K562 (cell line): ENCODE data around the gene PBX2. TPM values are rescaled to one million over a fixed set of nuclear protein-coding genes. Genes with fewer than 3 reads are reported as not detected.

Experiments used
- ATF2 ChIP-seq: sonication (generic); formaldehyde crosslinking; IDR thresholded peaks from 2 replicates; pipeline ENCODE4 v1.8.1; 2022; ENCODE audit warnings: missing genetic modification reagents
- BACH1 ChIP-seq: fragments of 200-800 bp; sonication (Bioruptor generic); IDR thresholded peaks from 2 replicates; pipeline ENCODE4 v1.6.1; 2016; ENCODE audit warnings: missing genetic modification characterization, missing compliant biosample characterization
- BRD4 ChIP-seq: fragments of 200-600 bp; sonication (generic); IDR thresholded peaks from 2 replicates; pipeline ENCODE4 v1.6.1; 2017; ENCODE audit warnings: inconsistent platforms
- CBFA2T3 ChIP-seq: fragments of 450-650 bp; IDR thresholded peaks from 2 replicates; pipeline ENCODE4 v1.6.1; 2017
- FOXA1 ChIP-seq: fragments of 450-650 bp; IDR thresholded peaks from 2 replicates; pipeline ENCODE4 v1.6.1; 2016; ENCODE audit warnings: mild to moderate bottlenecking, borderline replicate concordance
- FOXP1 ChIP-seq: sonication (generic); formaldehyde crosslinking; IDR thresholded peaks from 2 replicates; pipeline ENCODE4 v1.8.0; 2022; ENCODE audit warnings: mild to moderate bottlenecking, missing genetic modification reagents
- HNRNPUL1 ChIP-seq: fragments of 200-400 bp; formaldehyde crosslinking; IDR thresholded peaks from 2 replicates; pipeline ENCODE4 v1.6.1; 2017; ENCODE audit warnings: low read length
- ILF3 ChIP-seq: fragments of 450-650 bp; IDR thresholded peaks from 2 replicates; pipeline ENCODE4 v1.6.1; 2018; ENCODE audit warnings: antibody characterized with exemption, mild to moderate bottlenecking, moderate library complexity, borderline replicate concordance
- LEF1 ChIP-seq: fragments of 450-650 bp; IDR thresholded peaks from 2 replicates; pipeline ENCODE4 v1.6.1; 2016; ENCODE audit warnings: mild to moderate bottlenecking
- MAX ChIP-seq: sonication (generic); formaldehyde crosslinking; IDR thresholded peaks from 2 replicates; pipeline ENCODE4 v1.9.0; 2022; ENCODE audit warnings: mild to moderate bottlenecking, missing genetic modification reagents
- MAZ ChIP-seq, 2 experiments: fragments of 450-650 bp in 1 of 2; sonication (generic) in 1 of 2; formaldehyde crosslinking; IDR thresholded peaks in 1 of 2; conservative IDR thresholded peaks in 1 of 2; 2 replicates each; pipeline versions ENCODE4 v1.4.0 to v1.5.0; 2020; ENCODE audit warnings: mild to moderate bottlenecking in 1 of 2, missing genetic modification reagents in 1 of 2
- MIER1 ChIP-seq: fragments of 450-650 bp; IDR thresholded peaks from 2 replicates; pipeline ENCODE4 v1.6.1; 2016; ENCODE audit warnings: antibody characterized with exemption, mild to moderate bottlenecking, low read depth
- MITF ChIP-seq: IDR thresholded peaks from 2 replicates; pipeline ENCODE4 v1.6.1; 2014; ENCODE audit warnings: antibody characterized with exemption
- MYNN ChIP-seq, 2 experiments: sonication (generic); formaldehyde crosslinking in 1 of 2; IDR thresholded peaks; 2 replicates each; pipeline versions ENCODE4 v1.5.0 to v1.6.1; 2016 to 2020; ENCODE audit warnings: antibody characterized with exemption in 1 of 2, missing genetic modification reagents in 1 of 2
- NCOA1 ChIP-seq: fragments of 450-650 bp; IDR thresholded peaks from 2 replicates; pipeline ENCODE4 v1.6.1; 2016; ENCODE audit warnings: low read depth
- RBM39 ChIP-seq: fragments of 200-400 bp; formaldehyde crosslinking; optimal IDR thresholded peaks from 2 replicates; pipeline ENCODE3; 2018; ENCODE audit warnings: low read depth, low read length
- SETDB1 ChIP-seq: IDR thresholded peaks from one replicate; pipeline ENCODE4 v1.6.1; 2012; ENCODE audit warnings: low read length, control low read depth, inconsistent platforms
- SIN3A ChIP-seq, 2 experiments: fragments of 150-350 bp in 1 of 2; IDR thresholded peaks; 2 replicates each; pipeline ENCODE4 v1.6.1; 2011 to 2016; ENCODE audit warnings: borderline replicate concordance in 2 of 2, low read depth in 2 of 2, low read length in 2 of 2, mild to moderate bottlenecking in 2 of 2, moderate library complexity in 2 of 2; ENCODE audit not compliant: control insufficient read depth in 1 of 2
- SNIP1 ChIP-seq: fragments of 450-650 bp; IDR thresholded peaks from 2 replicates; pipeline ENCODE4 v1.7.1; 2017; ENCODE audit warnings: low read depth, mild to moderate bottlenecking
- SP1 ChIP-seq: sonication (generic); formaldehyde crosslinking; IDR thresholded peaks from 2 replicates; pipeline ENCODE4 v1.8.1; 2022; ENCODE audit warnings: mild to moderate bottlenecking, missing genetic modification reagents
- STAT5A ChIP-seq: IDR thresholded peaks from 2 replicates; pipeline ENCODE4 v1.6.1; 2012; ENCODE audit warnings: low read length, inconsistent platforms, borderline replicate concordance
- SUPT5H ChIP-seq: fragments of 450-650 bp; IDR thresholded peaks from 2 replicates; pipeline ENCODE4 v1.6.1; 2016
- XRCC5 ChIP-seq: fragments of 200-400 bp; formaldehyde crosslinking; IDR thresholded peaks from 2 replicates; pipeline ENCODE4 v1.6.1; 2017; ENCODE audit warnings: low read depth, mild to moderate bottlenecking, low read length
- ZFPM2 ChIP-seq: fragments of 250-450 bp; sonication (Bioruptor Pico); IDR thresholded peaks from 2 replicates; pipeline ENCODE4 v1.5.1; 2022; ENCODE audit warnings: mild to moderate bottlenecking
- ZFX ChIP-seq: sonication (generic); formaldehyde crosslinking; IDR thresholded peaks from 2 replicates; pipeline ENCODE4 v1.8.0; 2022; ENCODE audit warnings: mild to moderate bottlenecking, missing genetic modification reagents, moderate library complexity
- ZNF143 ChIP-seq: sonication (generic); formaldehyde crosslinking; IDR thresholded peaks from 2 replicates; pipeline ENCODE4 v1.9.0; 2022; ENCODE audit warnings: mild to moderate bottlenecking, missing genetic modification reagents
- ZNF444 ChIP-seq: fragments of 250-450 bp; sonication (Bioruptor Pico); IDR thresholded peaks from 2 replicates; pipeline ENCODE4 v1.4.0; 2020; ENCODE audit warnings: mild to moderate bottlenecking, moderate library complexity
- ZNF57 ChIP-seq: fragments of 450-650 bp; formaldehyde crosslinking; IDR thresholded peaks from 2 replicates; pipeline ENCODE4 v1.4.0; 2020; ENCODE audit warnings: mild to moderate bottlenecking, moderate library complexity
- ZNF668 ChIP-seq: fragments of 250-450 bp; sonication (Bioruptor Pico); IDR thresholded peaks from 2 replicates; pipeline ENCODE4 v1.8.0; 2022; ENCODE audit warnings: mild to moderate bottlenecking, inconsistent platforms
- ZNF780A ChIP-seq: fragments of 250-450 bp; sonication (Bioruptor Pico); IDR thresholded peaks from 2 replicates; pipeline ENCODE4 v1.5.0; 2021; ENCODE audit warnings: mild to moderate bottlenecking
- polyA plus RNA-seq, 8 experiments: library from polyadenylated mRNA; depleted of rRNA in 4 of 8; stranded (reverse) in 5 of 8; unstranded in 3 of 8; fragments of >200 nt; fragmentation: Nextera tagmentation in 2 of 8; fragmentation: Illumina TruSeq in 1 of 8; extraction: Ambion mirVana in 2 of 8; extraction: Trizol in 1 of 8; gene quantifications; 2 replicates each; pipeline versions ENCODE4 v1.2.1 to v1.2.3, GENCODE V29; 2011 to 2014; ENCODE audit warnings: inconsistent platforms in 1 of 8, missing spikeins in 1 of 8
- total RNA-seq, 7 experiments: library from RNA; depleted of rRNA in 6 of 7; stranded (reverse); fragments of >200 nt in 6 of 7; fragmentation: Illumina TruSeq in 2 of 7; extraction: Trizol in 2 of 7; gene quantifications; 2 replicates each; pipeline versions ENCODE4 v1.2.1 to v1.2.3, GENCODE V29; 2011 to 2021; ENCODE audit warnings: low replicate concordance in 1 of 7

Gene PBX2
- total and polyA plus RNA-seq, 9 of the 15 experiments (the other 6 are each of a cell fraction or from before 2014, with no cell fraction given): 1.9 to 134 (median 62.5) TPM

GRCh38 chr6:32176476-32177182, 13.4 kb downstream of the PBX2 start (continued):
- no peak for TF ChIP-seq ZNF668 (CRISPR knock-in tag)
- TF ChIP-seq ZNF143 (CRISPR knock-in tag): no peak
- no peak for TF ChIP-seq BRD4
- TF ChIP-seq STAT5A: no peak
- TF ChIP-seq MIER1: peak; percentile 59; the same call in 1 of the 2 replicates
- TF ChIP-seq SIN3A (IDR thresholded peaks at IDR 0.05; ENCODE audit: borderline replicate concordance in 2 of 2, control insufficient read depth in 1 of 2, low read depth in 2 of 2, low read length in 2 of 2): no peak
- TF ChIP-seq SNIP1: no peak
- TF ChIP-seq SETDB1: no peak
- no peak for TF ChIP-seq MAZ (CRISPR knock-in tag; conservative IDR thresholded peaks at IDR 0.05 in 1 of 2, IDR thresholded peaks at IDR 0.05 in 1 of 2)
- no peak for TF ChIP-seq ZNF780A (CRISPR knock-in tag)
- no peak for TF ChIP-seq FOXA1
- no peak for TF ChIP-seq ZFX (CRISPR knock-in tag)
- TF ChIP-seq HNRNPUL1: no peak
- no peak for TF ChIP-seq MAX (CRISPR knock-in tag)
- TF ChIP-seq RBM39: no peak
- no peak for TF ChIP-seq BACH1 (tag)
- no peak for TF ChIP-seq XRCC5
- TF ChIP-seq SP1: no peak
- 0 out of 2 replicates have a peak, but pooled peaks have one; percentile 31 for TF ChIP-seq ZFPM2 (CRISPR knock-in tag)
- TF ChIP-seq MYNN (IDR thresholded peaks at IDR 0.05): no peak
- TF ChIP-seq MYNN (CRISPR knock-in tag; IDR thresholded peaks at IDR 0.05): no peak
- TF ChIP-seq ATF2 (CRISPR knock-in tag): no peak
- no peak for TF ChIP-seq CBFA2T3
- no peak for TF ChIP-seq ILF3
- TF ChIP-seq LEF1: no peak
- no peak for TF ChIP-seq ZNF444 (CRISPR knock-in tag)
- no peak for TF ChIP-seq SUPT5H
- 0 out of 2 replicates have a peak, but pooled peaks have one; percentile 70 for TF ChIP-seq ZNF57
- TF ChIP-seq NCOA1: peak; percentile 25; the same call in 1 of the 2 replicates
- TF ChIP-seq MITF: no peak
- TF ChIP-seq FOXP1 (CRISPR knock-in tag): no peak
